Parathyroid adenoma (tissue), 2 donors: Measurements from ENCODE around the gene GTF2H2C.
"Not testable (repeated sequence)": the region's sequence is repeated elsewhere in the genome, so short reads cannot be mapped to it uniquely, and the experiment has no call there.

ENCODE experiments used
- H2AFZ ChIP-seq: fragments of 300-600 bp; sonication (generic); one replicate; pipeline ENCODE4 v1.7.0; 2017; ENCODE audit warnings: antibody characterized with exemption, mild to moderate bottlenecking
- H3K27ac ChIP-seq: fragments of 300-600 bp; sonication (generic); one replicate; pipeline ENCODE4 v1.7.0; 2017
- H3K27me3 ChIP-seq: fragments of 300-600 bp; sonication (generic); one replicate; pipeline ENCODE4 v1.7.0; 2017; ENCODE audit warnings: low read length; ENCODE audit not compliant: control insufficient read depth, insufficient read depth
- H3K36me3 ChIP-seq: fragments of 300-600 bp; sonication (generic); one replicate; pipeline ENCODE4 v1.7.0; 2017; ENCODE audit warnings: low read length; ENCODE audit not compliant: control insufficient read depth, insufficient read depth
- H3K4me1 ChIP-seq: fragments of 300-600 bp; sonication (generic); one replicate; pipeline ENCODE4 v1.7.0; 2017; ENCODE audit warnings: control low read depth
- H3K4me2 ChIP-seq: fragments of 300-600 bp; sonication (generic); one replicate; pipeline ENCODE4 v1.7.0; 2017; ENCODE audit warnings: low read length
- H3K4me3 ChIP-seq: fragments of 300-600 bp; sonication (generic); one replicate; pipeline ENCODE4 v1.7.0; 2017; ENCODE audit warnings: low read depth, low read length
- H3K79me2 ChIP-seq: fragments of 300-600 bp; sonication (generic); one replicate; pipeline ENCODE4 v1.7.0; 2017; ENCODE audit warnings: control low read depth
- H3K9ac ChIP-seq: fragments of 300-600 bp; sonication (generic); one replicate; pipeline ENCODE4 v1.7.0; 2017; ENCODE audit warnings: mild to moderate bottlenecking
- H3K9me3 ChIP-seq: fragments of 300-600 bp; sonication (generic); one replicate; pipeline ENCODE4 v1.7.0; 2017; ENCODE audit warnings: low read length; ENCODE audit not compliant: control insufficient read depth
- donor health status: primary hyperparathyroidism.

GTF2H2C gene

DNA sequence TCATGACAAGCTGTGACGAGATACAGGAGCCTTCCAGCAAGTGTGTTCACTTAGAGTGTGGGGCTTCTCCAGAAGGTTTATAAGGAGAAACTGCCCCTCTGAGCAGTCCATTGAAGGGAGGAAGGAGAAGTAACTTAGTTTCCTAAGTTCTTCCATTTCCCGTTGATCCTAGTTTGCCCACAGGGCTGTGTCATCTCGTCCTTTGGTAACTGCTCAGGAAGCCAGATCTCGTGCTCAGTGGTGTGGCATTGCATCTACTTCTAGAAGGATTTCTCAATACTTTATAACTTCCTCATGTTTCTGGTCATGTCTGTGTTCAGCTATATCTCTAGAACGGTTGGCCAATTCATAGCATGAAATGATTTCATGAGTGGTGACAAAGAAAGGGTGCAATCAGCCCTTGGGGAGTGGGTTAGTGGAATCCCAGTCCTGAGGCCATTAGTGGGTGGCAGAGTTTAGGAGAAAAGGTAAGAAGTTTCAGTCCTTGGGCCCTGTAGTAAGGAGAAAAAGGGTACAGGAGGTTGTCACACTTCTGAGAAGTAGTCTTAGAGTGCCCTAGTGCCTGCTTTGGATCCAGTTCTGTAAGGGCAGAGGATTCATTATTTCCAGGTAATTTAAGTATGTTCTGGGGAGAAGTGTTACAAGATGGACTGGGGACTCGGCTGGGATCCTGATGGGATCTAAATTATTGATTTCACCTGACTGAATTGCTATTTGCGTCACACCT, 36.3 kb downstream of the GTF2H2C start:
- H3K27ac ChIP-seq, H3K4me2 ChIP-seq, H3K9ac ChIP-seq, H3K4me3 ChIP-seq, H2AFZ ChIP-seq, H3K79me2 ChIP-seq, H3K9me3 ChIP-seq, H3K27me3 ChIP-seq, H3K4me1 ChIP-seq, H3K36me3 ChIP-seq: not testable (repeated sequence)

DNA sequence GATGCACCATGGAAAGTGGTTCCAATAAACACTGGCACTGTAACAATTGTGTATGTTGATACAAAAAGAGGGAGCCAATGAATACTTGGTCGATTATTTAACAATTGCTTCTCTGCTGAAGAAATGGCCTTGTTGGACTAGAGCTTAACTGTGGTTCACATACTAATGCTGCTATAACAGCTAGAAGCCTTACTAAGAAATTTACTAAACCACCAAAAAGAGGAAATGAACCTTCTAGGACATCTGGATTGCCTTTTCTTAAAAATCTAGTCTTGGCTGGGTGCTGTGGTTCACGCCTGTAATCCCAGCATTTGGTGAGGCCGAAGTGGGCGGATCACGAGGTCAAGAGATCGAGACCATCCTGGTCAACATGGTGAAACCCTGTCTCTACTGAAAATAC, 42.0 kb downstream of the GTF2H2C start:
- not testable (repeated sequence) for H3K4me2 ChIP-seq, H3K9ac ChIP-seq, H3K9me3 ChIP-seq, H3K27me3 ChIP-seq, H3K27ac ChIP-seq, H3K4me1 ChIP-seq, H2AFZ ChIP-seq, H3K79me2 ChIP-seq, H3K4me3 ChIP-seq, H3K36me3 ChIP-seq

DNA sequence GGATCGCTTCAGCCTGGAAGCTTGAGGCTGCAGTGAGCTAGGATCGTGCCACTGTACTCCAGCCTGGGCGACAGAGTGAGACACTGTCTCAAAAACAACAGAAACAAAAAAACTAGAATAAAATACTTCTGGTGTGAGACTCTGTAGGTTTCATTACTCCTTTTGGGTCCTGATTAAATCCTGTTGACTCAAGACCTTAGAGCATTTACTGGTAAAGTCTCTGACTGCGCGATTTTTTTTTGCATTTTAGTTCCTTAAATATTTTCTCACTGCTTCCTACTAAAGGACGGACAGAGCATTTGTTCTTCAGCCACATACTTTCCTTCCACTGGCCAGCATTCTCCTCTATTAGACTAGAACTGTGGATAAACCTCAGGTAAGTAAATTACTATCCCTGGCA, 46.8 kb downstream of the GTF2H2C start:
- not testable (repeated sequence) for H3K9me3 ChIP-seq, H2AFZ ChIP-seq, H3K27ac ChIP-seq, H3K9ac ChIP-seq, H3K4me1 ChIP-seq, H3K36me3 ChIP-seq, H3K79me2 ChIP-seq, H3K4me3 ChIP-seq, H3K4me2 ChIP-seq, H3K27me3 ChIP-seq

DNA sequence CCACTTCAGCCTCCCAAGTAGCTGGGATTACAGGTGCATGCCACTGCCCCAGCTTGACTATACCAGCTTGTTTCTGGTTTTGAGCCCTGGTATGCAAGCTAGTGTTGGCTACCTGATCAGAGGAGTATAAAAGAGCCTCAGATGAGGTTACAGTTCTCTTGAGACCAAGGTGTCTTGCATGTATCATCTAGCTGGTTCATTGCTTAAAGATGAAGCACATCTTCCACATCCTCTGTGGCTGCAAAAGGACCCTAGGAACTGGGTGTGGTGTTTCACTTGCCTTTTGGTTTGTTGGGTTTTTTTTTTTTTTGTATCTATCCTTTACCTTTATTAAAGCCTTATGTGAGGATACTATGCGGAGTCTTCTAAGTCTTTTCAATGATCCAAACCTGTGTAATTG, 47.8 kb downstream of the GTF2H2C start:
- H3K27ac ChIP-seq, H3K36me3 ChIP-seq, H2AFZ ChIP-seq, H3K9me3 ChIP-seq, H3K9ac ChIP-seq, H3K4me3 ChIP-seq, H3K4me1 ChIP-seq, H3K27me3 ChIP-seq, H3K4me2 ChIP-seq, H3K79me2 ChIP-seq: not testable (repeated sequence)

DNA sequence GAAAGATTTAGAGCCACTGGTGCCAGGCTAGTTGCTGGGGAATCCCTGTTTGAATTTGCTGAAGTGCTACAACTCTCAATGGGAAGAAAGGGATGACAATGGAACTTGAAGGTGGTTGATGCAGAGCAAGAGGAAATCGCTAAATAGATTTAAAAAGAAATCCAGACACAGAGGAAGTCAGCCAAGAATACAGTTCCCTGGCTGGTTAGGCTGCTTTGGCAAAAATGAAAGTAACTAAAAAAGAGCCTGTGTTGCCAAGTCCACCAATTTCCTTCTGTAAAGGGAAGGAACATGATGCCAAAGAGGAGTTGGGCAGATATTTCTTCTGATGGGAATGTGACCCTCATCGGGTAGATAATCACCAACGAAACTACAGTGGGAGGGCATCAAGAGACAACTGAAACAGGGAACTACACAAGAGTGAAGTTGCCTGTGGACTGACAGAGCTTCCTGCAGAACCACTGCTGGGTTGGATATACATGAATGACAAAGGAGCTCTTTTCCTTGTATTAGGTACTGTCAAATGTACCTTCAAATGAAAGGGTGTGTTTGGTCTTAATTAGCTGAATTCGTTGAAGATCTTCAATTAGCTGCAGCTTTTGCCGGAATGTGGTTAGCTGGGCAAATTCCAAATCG, 49.0 kb downstream of the GTF2H2C start:
- H3K4me2 ChIP-seq, H3K4me3 ChIP-seq, H3K9me3 ChIP-seq: not testable (repeated sequence)

DNA sequence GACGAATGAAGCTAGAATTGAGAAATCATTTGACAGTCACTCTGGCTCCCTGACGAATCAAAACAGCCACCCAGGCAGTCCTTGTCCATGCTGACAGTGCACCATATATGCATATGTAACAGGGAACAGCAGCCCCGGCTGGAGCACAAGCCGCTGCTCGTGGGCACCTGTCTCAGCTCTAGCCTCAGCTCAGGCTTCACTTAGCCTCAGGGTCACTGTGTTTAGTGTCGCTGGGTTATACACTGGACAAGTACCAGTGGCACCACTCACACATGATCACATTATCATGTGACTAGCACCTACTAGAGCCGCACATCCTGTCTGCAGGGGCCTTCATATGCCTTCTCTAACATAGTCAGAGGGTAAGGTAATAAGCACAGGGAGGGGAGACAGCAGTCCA, 54.9 kb downstream of the GTF2H2C start:
- not testable (repeated sequence) for H2AFZ ChIP-seq, H3K27ac ChIP-seq, H3K4me1 ChIP-seq, H3K4me2 ChIP-seq, H3K9me3 ChIP-seq, H3K79me2 ChIP-seq, H3K27me3 ChIP-seq, H3K4me3 ChIP-seq, H3K9ac ChIP-seq, H3K36me3 ChIP-seq

More for the DNA sequence above, 49.0 kb downstream of the GTF2H2C start:
- not testable (repeated sequence) for H2AFZ ChIP-seq, H3K4me1 ChIP-seq, H3K36me3 ChIP-seq, H3K9ac ChIP-seq, H3K79me2 ChIP-seq, H3K27ac ChIP-seq, H3K27me3 ChIP-seq

DNA sequence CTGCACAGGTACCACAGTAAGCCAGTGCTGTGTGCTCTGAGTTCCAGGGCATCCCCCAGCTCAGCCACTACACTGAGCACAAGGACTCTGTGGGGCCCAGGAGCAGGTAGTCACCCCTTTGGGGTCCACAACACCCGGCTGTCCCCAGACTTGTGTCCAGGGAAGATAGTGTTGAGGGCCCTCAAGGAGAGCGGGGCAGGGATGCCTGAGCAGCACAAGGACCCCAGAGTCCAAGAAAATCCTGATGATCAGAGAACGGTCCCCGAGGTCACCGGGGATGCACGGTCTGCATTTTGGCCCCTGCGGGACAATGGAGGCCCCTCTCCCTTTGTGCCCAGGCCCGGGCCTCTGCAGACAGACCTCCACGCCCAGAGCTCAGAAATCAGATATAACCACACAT, 71.9 kb downstream of the GTF2H2C start:
- H3K4me3 ChIP-seq, H3K4me1 ChIP-seq, H2AFZ ChIP-seq, H3K27me3 ChIP-seq, H3K9ac ChIP-seq, H3K27ac ChIP-seq, H3K9me3 ChIP-seq, H3K36me3 ChIP-seq, H3K79me2 ChIP-seq, H3K4me2 ChIP-seq: not testable (repeated sequence)
